IMR-90 (cell line): ENCODE data around the gene CASZ1. TPM values are rescaled to one million over a fixed set of nuclear protein-coding genes. Genes with fewer than 3 reads are reported as not detected.

Source experiments
- ATAC-seq: fragments of 200-7000 bp; cut with Tn5 transposase; 2 replicates; pipeline ENCODE4 v1.9.1; 2020; ENCODE audit warnings: low read depth, mild to moderate bottlenecking, moderate library complexity
- BruUV-seq: library from RNA; stranded (reverse); fragments of 400-500 nt; replicated peaks from 2 replicates; lab custom pipeline; 2021; lab: Mats Ljungman, UMichigan
- CTCF ChIA-PET: fragments of 300-600 bp; formaldehyde crosslinking; extraction: SDS; loops from one replicate; lab custom pipeline; 2021; ENCODE audit warnings: antibody characterized with exemption; lab: Yijun Ruan, JAX
- POLR2A ChIA-PET: fragments of 300-600 bp; sonication (Branson Sonifier 250); formaldehyde crosslinking; loops from one replicate; lab custom pipeline; 2022; ENCODE audit warnings: antibody characterized with exemption; ENCODE audit not compliant: unreplicated experiment; lab: Charles Lee
- DNase-seq: peaks from one replicate; pipeline ENCODE4 v3.0.0; 2013
- H2AFZ ChIP-seq: replicated peaks from 2 replicates; pipeline ENCODE3; 2013; ENCODE audit warnings: low read length, mild to moderate bottlenecking; ENCODE audit not compliant: poor library complexity
- H2AK5ac ChIP-seq: 2 replicates; pipeline ENCODE4 v1.6.1; 2013; ENCODE audit warnings: low read depth, low read length, inconsistent platforms
- H2AK9ac ChIP-seq: replicated peaks from 2 replicates; pipeline ENCODE3; 2013; ENCODE audit warnings: mild to moderate bottlenecking, low read depth, low read length, moderate library complexity; ENCODE audit not compliant: poor library complexity
- H2BK120ac ChIP-seq: 2 replicates; pipeline ENCODE4 v1.6.1; 2013; ENCODE audit warnings: low read depth, low read length, inconsistent platforms
- H2BK15ac ChIP-seq: 3 replicates; pipeline ENCODE4 v1.6.1; 2013; ENCODE audit warnings: low read depth, low read length, inconsistent platforms
- H2BK20ac ChIP-seq: 2 replicates; pipeline ENCODE4 v1.6.1; 2013; ENCODE audit warnings: low read depth, mild to moderate bottlenecking, inconsistent platforms, low read length, moderate library complexity
- H2BK5ac ChIP-seq: 2 replicates; pipeline ENCODE4 v1.6.1; 2013; ENCODE audit warnings: mild to moderate bottlenecking, low read depth, low read length, inconsistent platforms; ENCODE audit not compliant: poor library complexity, severe bottlenecking
- H3K14ac ChIP-seq: replicated peaks from 2 replicates; pipeline ENCODE4 v1.6.1; 2013; ENCODE audit warnings: low read depth, low read length, inconsistent platforms
- H3K18ac ChIP-seq: 2 replicates; pipeline ENCODE4 v1.6.1; 2013; ENCODE audit warnings: low read depth, low read length, control low read depth
- H3K23ac ChIP-seq: 2 replicates; pipeline ENCODE4 v1.6.1; 2013; ENCODE audit warnings: low read depth, low read length, inconsistent platforms
- H3K27ac ChIP-seq: 2 replicates; pipeline ENCODE4 v1.5.1; 2013; ENCODE audit warnings: mild to moderate bottlenecking, control low read depth, low read length; ENCODE audit not compliant: insufficient read depth
- H3K27me3 ChIP-seq: 2 replicates; pipeline ENCODE4 v1.6.1; 2013; ENCODE audit warnings: low read length; ENCODE audit not compliant: control insufficient read depth, insufficient read depth
- H3K36me3 ChIP-seq: 2 replicates; pipeline ENCODE4 v1.6.1; 2013; ENCODE audit warnings: low read length, mixed read lengths; ENCODE audit not compliant: control insufficient read depth, insufficient read depth
- H3K4ac ChIP-seq: 2 replicates; pipeline ENCODE4 v1.6.1; 2013; ENCODE audit warnings: low read depth, low read length, inconsistent platforms
- H3K4me1 ChIP-seq: 2 replicates; pipeline ENCODE4 v1.6.1; 2013; ENCODE audit warnings: low read length, mixed read lengths; ENCODE audit not compliant: control insufficient read depth, insufficient read depth
- H3K4me2 ChIP-seq: 2 replicates; pipeline ENCODE4 v1.6.1; 2013; ENCODE audit warnings: low read depth, mild to moderate bottlenecking, control low read depth, low read length, moderate library complexity
- H3K4me3 ChIP-seq: 2 replicates; pipeline ENCODE4 v1.5.1; 2013; ENCODE audit warnings: low read depth, mild to moderate bottlenecking, control low read depth, low read length, moderate library complexity; ENCODE audit not compliant: insufficient read depth
- H3K56ac ChIP-seq: 2 replicates; pipeline ENCODE4 v1.6.1; 2013; ENCODE audit warnings: low read length, inconsistent platforms; ENCODE audit not compliant: insufficient read depth; ENCODE audit errors: extremely low read depth
- H3K79me1 ChIP-seq, 2 experiments: 2 replicates each; pipeline ENCODE4 v1.6.1; 2013; ENCODE audit warnings: low read length in 2 of 2, inconsistent platforms in 1 of 2, low read depth in 1 of 2
- H3K9ac ChIP-seq: 2 replicates; pipeline ENCODE4 v1.6.1; 2013; ENCODE audit warnings: low read depth, low read length, control low read depth
- H3K9me1 ChIP-seq: 2 replicates; pipeline ENCODE4 v1.6.1; 2013; ENCODE audit warnings: low read length, inconsistent platforms; ENCODE audit not compliant: insufficient read depth
- H3K9me3 ChIP-seq: 2 replicates; pipeline ENCODE4 v1.6.1; 2013; ENCODE audit warnings: low read length; ENCODE audit not compliant: control insufficient read depth, insufficient read depth
- H4K20me1 ChIP-seq: 2 replicates; pipeline ENCODE4 v1.6.1; 2013; ENCODE audit warnings: low read length, inconsistent platforms; ENCODE audit not compliant: insufficient read depth
- H4K5ac ChIP-seq: 2 replicates; pipeline ENCODE4 v1.6.1; 2013; ENCODE audit warnings: mild to moderate bottlenecking, low read depth, low read length, control low read depth
- H4K8ac ChIP-seq, 2 experiments: 2 replicates each; pipeline ENCODE4 v1.6.1; 2013; ENCODE audit warnings: low read depth in 2 of 2, low read length in 2 of 2, control low read depth in 1 of 2, inconsistent platforms in 1 of 2
- H4K91ac ChIP-seq: 2 replicates; pipeline ENCODE4 v1.6.1; 2013; ENCODE audit warnings: low read depth, low read length, inconsistent platforms; ENCODE audit not compliant: insufficient read depth
- BHLHE40 ChIP-seq: fragments of 150-350 bp; IDR thresholded peaks from 2 replicates; pipeline ENCODE4 v1.6.1; 2016; ENCODE audit warnings: mild to moderate bottlenecking, low read depth, low read length
- CEBPB ChIP-seq: IDR thresholded peaks from 2 replicates; pipeline ENCODE4 v1.6.1; 2012; ENCODE audit warnings: low read depth, low read length, improper control_type of control experiment
- CHD1 ChIP-seq: IDR thresholded peaks from 2 replicates; pipeline ENCODE4 v1.6.1; 2012; ENCODE audit warnings: low read depth, low read length, improper control_type of control experiment
- ELK1 ChIP-seq: fragments of 150-350 bp; IDR thresholded peaks from 2 replicates; pipeline ENCODE4 v1.6.1; 2016; ENCODE audit warnings: low read depth, mild to moderate bottlenecking, low read length, moderate library complexity, borderline replicate concordance
- FOS ChIP-seq: fragments of 150-350 bp; IDR thresholded peaks from 2 replicates; pipeline ENCODE4 v1.6.1; 2016; ENCODE audit warnings: low read depth, low read length
- MXI1 ChIP-seq: IDR thresholded peaks from 2 replicates; pipeline ENCODE4 v1.6.1; 2012; ENCODE audit warnings: low read depth, mild to moderate bottlenecking, low read length, moderate library complexity, borderline replicate concordance
- POLR2A ChIP-seq: IDR thresholded peaks from 2 replicates; pipeline ENCODE4 v1.6.1; 2012; ENCODE audit warnings: mild to moderate bottlenecking, low read depth, low read length
- RAD21 ChIP-seq: IDR thresholded peaks from 2 replicates; pipeline ENCODE4 v1.6.1; 2012; ENCODE audit warnings: low read length, improper control_type of control experiment
- RCOR1 ChIP-seq: IDR thresholded peaks from 2 replicates; pipeline ENCODE4 v1.6.1; 2012; ENCODE audit warnings: mild to moderate bottlenecking, low read length, improper control_type of control experiment; ENCODE audit not compliant: insufficient replicate concordance
- SMC3 ChIP-seq: fragments of 150-350 bp; IDR thresholded peaks from 2 replicates; pipeline ENCODE4 v1.6.1; 2016; ENCODE audit warnings: low read depth, mild to moderate bottlenecking, antibody characterized with exemption, low read length, moderate library complexity
- WGBS, 2 experiments: methylation state at CpG; one replicate each; pipeline versions ENCODE4 v1.1.5 to v1.1.7; 2013; ENCODE audit warnings: missing lambda C conversion rate in 2 of 2; ENCODE audit not compliant: insufficient read length in 1 of 2; ENCODE audit errors: extremely low coverage in 2 of 2; 5-methylcytosine and 5-hydroxymethylcytosine counted together
- dilution Hi-C: fragments of 300-500 bp; cut with HindIII; formaldehyde crosslinking; loops from one replicate; pipeline ENCODE4 v1.14.3; 2018; ENCODE audit warnings: low sequenced_read_pairs; ENCODE audit not compliant: unreplicated experiment
- in situ Hi-C: fragments of 300-500 bp; cut with MboI; formaldehyde crosslinking; loops from 3 replicates; pipeline ENCODE4 v1.14.3; 2019; ENCODE audit warnings: low sequenced_read_pairs, inconsistent platforms, mixed read lengths
- intact Hi-C: fragments of 100-400 bp; cut with micrococcal nuclease; formaldehyde crosslinking; loops from 2 replicates; pipeline ENCODE4 v1.10.0; 2022
- polyA plus RNA-seq, 3 experiments: library from polyadenylated mRNA; depleted of rRNA; stranded (reverse); fragments of >200 nt; gene quantifications; 2 replicates each; pipeline ENCODE4 v1.2.3, GENCODE V29; 2012; ENCODE audit warnings: low replicate concordance in 1 of 3
- total RNA-seq: library from RNA; depleted of rRNA; stranded (reverse); fragments of >200 nt; gene quantifications from 2 replicates; pipeline ENCODE4 v1.2.3, GENCODE V29; 2012
- TF ChIP-seq, protein P1 (sequence below): fragments of 150-350 bp; IDR thresholded peaks from 2 replicates; pipeline ENCODE4 v1.6.1; 2017; ENCODE audit warnings: mild to moderate bottlenecking, antibody characterized with exemption, low read length, low read depth
- TF ChIP-seq, protein P2 (sequence below): conservative IDR thresholded peaks from 2 replicates; pipeline ENCODE4 v1.5.1; 2012; ENCODE audit warnings: mild to moderate bottlenecking, low read depth, low read length, improper control_type of control experiment

Gene CASZ1
- total and polyA plus RNA-seq, 2 of the 4 experiments (the other 2 are of a cell fraction) = 0.18 to 0.24 TPM

- Histone ChIP-seq H2AFZ (no peak overlapping the region), H4K5ac (no peak overlapping the region), H3K9ac (no peak overlapping the region), H2BK15ac (no peak overlapping the region), H3K9me3 (no peaks in the 10 kb centered on the region), H3K9me1 (no peaks in the 10 kb centered on the region), H2BK5ac (no peak overlapping the region), H2BK120ac (no peak overlapping the region), H3K36me3 (no peaks in the 10 kb centered on the region), H3K14ac (no peak overlapping the region), H2BK20ac (no peak overlapping the region), H3K4me3 (no peak overlapping the region), H3K79me1 (no peaks in the 10 kb centered on the region), H4K8ac (no peak overlapping the region), H2AK9ac (no peak overlapping the region), H3K56ac (no peak overlapping the region), H3K4me2 (no peak overlapping the region), H3K18ac (no peak overlapping the region), H3K4ac (no peak overlapping the region), H4K20me1 (no peaks in the 10 kb centered on the region), H3K4me1 (peaks cover 11% of the 10 kb centered on the region; the same call in 1 of the 2 replicates), H2AK5ac (no peak overlapping the region), H4K91ac (no peak overlapping the region), H3K23ac (no peak overlapping the region), H3K27me3 (peaks cover 2% of the 10 kb centered on the region; the same call in 1 of the 2 replicates), H3K27ac (no peak overlapping the region)
- intact Hi-C loops (no loop called here), dilution Hi-C loops (no loop called here), in situ Hi-C loops (no loop called here)
- TF ChIP-seq, protein P1, sequence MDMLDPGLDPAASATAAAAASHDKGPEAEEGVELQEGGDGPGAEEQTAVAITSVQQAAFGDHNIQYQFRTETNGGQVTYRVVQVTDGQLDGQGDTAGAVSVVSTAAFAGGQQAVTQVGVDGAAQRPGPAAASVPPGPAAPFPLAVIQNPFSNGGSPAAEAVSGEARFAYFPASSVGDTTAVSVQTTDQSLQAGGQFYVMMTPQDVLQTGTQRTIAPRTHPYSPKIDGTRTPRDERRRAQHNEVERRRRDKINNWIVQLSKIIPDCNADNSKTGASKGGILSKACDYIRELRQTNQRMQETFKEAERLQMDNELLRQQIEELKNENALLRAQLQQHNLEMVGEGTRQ = no peak
- TF ChIP-seq FOS (no peak), ELK1 (no peak), POLR2A (no peak), CEBPB (no peak), MXI1 (no peak), RCOR1 (no peak), BHLHE40 (no peak), SMC3 (no peak), RAD21 (no peak), CHD1 (no peak)
- TF ChIP-seq, protein P2, sequence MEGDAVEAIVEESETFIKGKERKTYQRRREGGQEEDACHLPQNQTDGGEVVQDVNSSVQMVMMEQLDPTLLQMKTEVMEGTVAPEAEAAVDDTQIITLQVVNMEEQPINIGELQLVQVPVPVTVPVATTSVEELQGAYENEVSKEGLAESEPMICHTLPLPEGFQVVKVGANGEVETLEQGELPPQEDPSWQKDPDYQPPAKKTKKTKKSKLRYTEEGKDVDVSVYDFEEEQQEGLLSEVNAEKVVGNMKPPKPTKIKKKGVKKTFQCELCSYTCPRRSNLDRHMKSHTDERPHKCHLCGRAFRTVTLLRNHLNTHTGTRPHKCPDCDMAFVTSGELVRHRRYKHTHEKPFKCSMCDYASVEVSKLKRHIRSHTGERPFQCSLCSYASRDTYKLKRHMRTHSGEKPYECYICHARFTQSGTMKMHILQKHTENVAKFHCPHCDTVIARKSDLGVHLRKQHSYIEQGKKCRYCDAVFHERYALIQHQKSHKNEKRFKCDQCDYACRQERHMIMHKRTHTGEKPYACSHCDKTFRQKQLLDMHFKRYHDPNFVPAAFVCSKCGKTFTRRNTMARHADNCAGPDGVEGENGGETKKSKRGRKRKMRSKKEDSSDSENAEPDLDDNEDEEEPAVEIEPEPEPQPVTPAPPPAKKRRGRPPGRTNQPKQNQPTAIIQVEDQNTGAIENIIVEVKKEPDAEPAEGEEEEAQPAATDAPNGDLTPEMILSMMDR = no peak
- 100% methylated on average over 5 of the region's 7 CpGs; no CpG with 5 or more reads in 1 of the 2 experiments for WGBS, 2 experiments
- CTCF ChIA-PET = no interaction called here
- ATAC-seq (no peak), DNase-seq (no peak)
- POLR2A ChIA-PET = no interaction called here
- BruUV-seq = no TSS peak
Measured at GRCh38 chr1:10687251-10687651, 109.2 kb downstream of the CASZ1 start.
